DND-41 (cell line): Measurements from ENCODE around the gene DPP6.

ENCODE experiments used
- EZH2 ChIP-seq: IDR thresholded peaks from 3 replicates; pipeline ENCODE4 v1.6.1; 2012; ENCODE audit warnings: borderline replicate concordance, low read depth, mild to moderate bottlenecking, moderate library complexity, low read length, inconsistent platforms; ENCODE audit not compliant: severe bottlenecking
- TF ChIP-seq, protein P1 (sequence below): IDR thresholded peaks from 2 replicates; pipeline ENCODE4 v1.5.1; 2012; ENCODE audit warnings: borderline replicate concordance, low read length, moderate library complexity, mild to moderate bottlenecking; ENCODE audit not compliant: poor library complexity, severe bottlenecking; ENCODE audit errors: extremely low read depth

DNA sequence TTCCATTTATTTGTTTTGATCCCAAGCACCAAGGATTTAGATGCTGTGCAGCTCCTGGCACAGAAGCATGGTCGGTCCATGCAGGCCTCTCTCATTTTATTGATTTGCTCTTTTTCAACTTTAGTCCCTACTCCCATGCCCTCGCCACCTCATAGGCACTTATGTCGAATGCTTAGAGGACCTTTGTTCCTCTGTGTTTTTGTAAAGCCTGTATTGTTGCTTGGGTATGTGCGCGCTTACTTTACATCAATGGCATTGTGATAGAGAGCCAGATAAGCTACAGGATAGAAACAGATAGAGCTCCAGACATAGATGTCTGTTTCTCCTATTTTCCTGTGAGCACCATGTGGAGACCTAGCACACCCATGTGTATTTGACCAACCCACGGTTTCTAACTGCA is 725.7 kb downstream of the DPP6 start:
- TF ChIP-seq, protein P1, sequence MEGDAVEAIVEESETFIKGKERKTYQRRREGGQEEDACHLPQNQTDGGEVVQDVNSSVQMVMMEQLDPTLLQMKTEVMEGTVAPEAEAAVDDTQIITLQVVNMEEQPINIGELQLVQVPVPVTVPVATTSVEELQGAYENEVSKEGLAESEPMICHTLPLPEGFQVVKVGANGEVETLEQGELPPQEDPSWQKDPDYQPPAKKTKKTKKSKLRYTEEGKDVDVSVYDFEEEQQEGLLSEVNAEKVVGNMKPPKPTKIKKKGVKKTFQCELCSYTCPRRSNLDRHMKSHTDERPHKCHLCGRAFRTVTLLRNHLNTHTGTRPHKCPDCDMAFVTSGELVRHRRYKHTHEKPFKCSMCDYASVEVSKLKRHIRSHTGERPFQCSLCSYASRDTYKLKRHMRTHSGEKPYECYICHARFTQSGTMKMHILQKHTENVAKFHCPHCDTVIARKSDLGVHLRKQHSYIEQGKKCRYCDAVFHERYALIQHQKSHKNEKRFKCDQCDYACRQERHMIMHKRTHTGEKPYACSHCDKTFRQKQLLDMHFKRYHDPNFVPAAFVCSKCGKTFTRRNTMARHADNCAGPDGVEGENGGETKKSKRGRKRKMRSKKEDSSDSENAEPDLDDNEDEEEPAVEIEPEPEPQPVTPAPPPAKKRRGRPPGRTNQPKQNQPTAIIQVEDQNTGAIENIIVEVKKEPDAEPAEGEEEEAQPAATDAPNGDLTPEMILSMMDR: no peak
- TF ChIP-seq EZH2: no peak
